HepG2 (cell line): ENCODE data around the gene KDM3B. TPM values are rescaled to one million over a fixed set of nuclear protein-coding genes. Genes with fewer than 3 reads are reported as not detected.

Experiments used
- ATRX ChIP-seq: sonication (generic); formaldehyde crosslinking; IDR thresholded peaks from 2 replicates; pipeline ENCODE4 v1.4.0; 2020; ENCODE audit warnings: missing genetic modification reagents, borderline replicate concordance
- ETV6 ChIP-seq: sonication (generic); formaldehyde crosslinking; conservative IDR thresholded peaks from 2 replicates; pipeline ENCODE4 v1.4.0; 2020; ENCODE audit warnings: missing genetic modification reagents
- HNF1B ChIP-seq: sonication (generic); formaldehyde crosslinking; IDR thresholded peaks from 2 replicates; pipeline ENCODE4 v1.5.1; 2020; ENCODE audit warnings: mild to moderate bottlenecking, moderate library complexity, missing genetic modification reagents
- HNRNPLL ChIP-seq: fragments of 200-400 bp; formaldehyde crosslinking; IDR thresholded peaks from 2 replicates; pipeline ENCODE4 v1.6.1; 2017; ENCODE audit warnings: mild to moderate bottlenecking, low read depth, low read length; ENCODE audit not compliant: poor library complexity, severe bottlenecking
- HOXA9 ChIP-seq: sonication (generic); formaldehyde crosslinking; IDR thresholded peaks from 2 replicates; pipeline ENCODE4 v1.8.1; 2022; ENCODE audit warnings: missing genetic modification reagents, mild to moderate bottlenecking, moderate library complexity, borderline replicate concordance
- KDM5B ChIP-seq: sonication (generic); formaldehyde crosslinking; IDR thresholded peaks from 2 replicates; pipeline ENCODE4 v1.4.0; 2020; ENCODE audit warnings: missing genetic modification reagents, mild to moderate bottlenecking, borderline replicate concordance
- NFE2 ChIP-seq: sonication (generic); formaldehyde crosslinking; IDR thresholded peaks from 2 replicates; pipeline ENCODE4 v1.4.0; 2020; ENCODE audit warnings: missing genetic modification reagents
- NRL ChIP-seq: sonication (generic); formaldehyde crosslinking; IDR thresholded peaks from 2 replicates; pipeline ENCODE4 v1.5.0; 2020; ENCODE audit warnings: missing genetic modification reagents, mild to moderate bottlenecking, moderate library complexity, borderline replicate concordance
- SMC3 ChIP-seq: IDR thresholded peaks from 2 replicates; pipeline ENCODE4 v1.6.1; 2011; ENCODE audit warnings: low read length, improper control_type of control experiment
- SRSF9 ChIP-seq: fragments of 200-400 bp; formaldehyde crosslinking; IDR thresholded peaks from 2 replicates; pipeline ENCODE4 v1.6.1; 2018; ENCODE audit warnings: borderline replicate concordance, mild to moderate bottlenecking, low read depth, low read length; ENCODE audit not compliant: insufficient read depth, poor library complexity, severe bottlenecking
- STAG1 ChIP-seq: sonication (generic); formaldehyde crosslinking; IDR thresholded peaks from 2 replicates; pipeline ENCODE4 v1.4.0; 2020; ENCODE audit warnings: missing genetic modification reagents
- SUZ12 ChIP-seq: fragments of 150-350 bp; IDR thresholded peaks from 2 replicates; pipeline ENCODE4 v1.6.1; 2014; ENCODE audit warnings: low read depth, low read length
- TEF ChIP-seq: sonication (generic); formaldehyde crosslinking; IDR thresholded peaks from 2 replicates; pipeline ENCODE4 v1.5.0; 2020; ENCODE audit warnings: missing genetic modification reagents
- ZNF121 ChIP-seq: sonication (generic); formaldehyde crosslinking; IDR thresholded peaks from 2 replicates; pipeline ENCODE4 v1.5.0; 2020; ENCODE audit warnings: mild to moderate bottlenecking, missing genetic modification reagents
- ZNF136 ChIP-seq: sonication (generic); formaldehyde crosslinking; IDR thresholded peaks from 2 replicates; pipeline ENCODE4 v1.8.1; 2022; ENCODE audit warnings: low read depth, mild to moderate bottlenecking, moderate library complexity, missing genetic modification reagents
- ZNF232 ChIP-seq: sonication (generic); formaldehyde crosslinking; IDR thresholded peaks from 2 replicates; pipeline ENCODE4 v1.4.0; 2020; ENCODE audit warnings: missing genetic modification reagents, borderline replicate concordance
- ZNF331 ChIP-seq: sonication (generic); formaldehyde crosslinking; IDR thresholded peaks from 2 replicates; pipeline ENCODE4 v1.4.0; 2020; ENCODE audit warnings: missing genetic modification reagents
- ZNF333 ChIP-seq: sonication (generic); formaldehyde crosslinking; IDR thresholded peaks from 2 replicates; pipeline ENCODE4 v1.4.0; 2020; ENCODE audit warnings: mild to moderate bottlenecking, missing genetic modification reagents, borderline replicate concordance
- ZNF337 ChIP-seq: sonication (generic); formaldehyde crosslinking; IDR thresholded peaks from 2 replicates; pipeline ENCODE4 v1.5.1; 2020; ENCODE audit warnings: missing genetic modification reagents, low read depth, mild to moderate bottlenecking, borderline replicate concordance
- ZNF567 ChIP-seq: sonication (generic); formaldehyde crosslinking; IDR thresholded peaks from 2 replicates; pipeline ENCODE4 v1.8.1; 2023; ENCODE audit warnings: mild to moderate bottlenecking, missing genetic modification reagents, borderline replicate concordance
- ZNF670 ChIP-seq: sonication (generic); formaldehyde crosslinking; IDR thresholded peaks from 2 replicates; pipeline ENCODE4 v1.8.0; 2022; ENCODE audit warnings: mild to moderate bottlenecking, missing genetic modification reagents, borderline replicate concordance
- ZNF766 ChIP-seq: sonication (generic); formaldehyde crosslinking; IDR thresholded peaks from 2 replicates; pipeline ENCODE4 v1.5.0; 2020; ENCODE audit warnings: missing genetic modification reagents, borderline replicate concordance
- ZNF782 ChIP-seq: sonication (generic); formaldehyde crosslinking; IDR thresholded peaks from 2 replicates; pipeline ENCODE4 v1.4.0; 2020; ENCODE audit warnings: missing genetic modification reagents, mild to moderate bottlenecking, borderline replicate concordance
- ZNF83 ChIP-seq: sonication (generic); formaldehyde crosslinking; IDR thresholded peaks from 2 replicates; pipeline ENCODE4 v1.4.0; 2020; ENCODE audit warnings: missing genetic modification reagents, mild to moderate bottlenecking, borderline replicate concordance
- ZSCAN20 ChIP-seq: sonication (generic); formaldehyde crosslinking; IDR thresholded peaks from 2 replicates; pipeline ENCODE4 v1.4.0; 2020; ENCODE audit warnings: missing genetic modification reagents, mild to moderate bottlenecking, borderline replicate concordance
- ZSCAN31 ChIP-seq: sonication (generic); formaldehyde crosslinking; IDR thresholded peaks from 2 replicates; pipeline ENCODE4 v1.5.0; 2020; ENCODE audit warnings: low read depth, mild to moderate bottlenecking, missing genetic modification reagents
- polyA plus RNA-seq, 8 experiments: library from polyadenylated mRNA; depleted of rRNA in 3 of 8; stranded (reverse) in 7 of 8; unstranded in 1 of 8; fragments of >200 nt; fragmentation: Illumina TruSeq in 4 of 8; extraction: Trizol in 4 of 8; gene quantifications; 2 replicates each; pipeline versions ENCODE4 v1.2.1 to v1.2.3, GENCODE V29; 2011 to 2016; ENCODE audit warnings: low read depth in 4 of 8, missing spikeins in 1 of 8, mixed read lengths in 1 of 8; ENCODE audit not compliant: insufficient read depth in 1 of 8
- total RNA-seq, 5 experiments: library from RNA; depleted of rRNA; stranded (reverse); fragments of >200 nt; fragmentation: Illumina TruSeq; extraction: Trizol; gene quantifications; 2 replicates each; pipeline ENCODE4 v1.2.3, GENCODE V29; 2016; ENCODE audit warnings: low read depth in 1 of 5

The KDM3B gene
- total and polyA plus RNA-seq, 2 of the 13 experiments (the other 11 are each of a cell fraction or from before 2014, with no cell fraction given): 19.7 to 34.3 TPM

GRCh38 chr5:138464388-138465260 lies 112.1 kb downstream of the KDM3B start (continued):
- TF ChIP-seq SRSF9: no peak
- TF ChIP-seq ZNF567 (CRISPR knock-in tag): no peak
- peak; percentile 73; the same call in 1 of the 2 replicates for TF ChIP-seq ZNF136 (CRISPR knock-in tag)
- no peak for TF ChIP-seq HNRNPLL
- TF ChIP-seq ATRX (CRISPR knock-in tag): no peak
- TF ChIP-seq STAG1 (CRISPR knock-in tag): no peak
- TF ChIP-seq HNF1B (CRISPR knock-in tag): peak; percentile 92
- TF ChIP-seq NFE2 (CRISPR knock-in tag): no peak
- no peak for TF ChIP-seq SUZ12
- TF ChIP-seq ETV6 (CRISPR knock-in tag): peak; percentile 42; the same call in 1 of the 2 replicates
- TF ChIP-seq KDM5B (CRISPR knock-in tag): peak; percentile 33; the same call in 1 of the 2 replicates
- TF ChIP-seq ZNF766 (CRISPR knock-in tag): no peak
- no peak for TF ChIP-seq ZNF83 (CRISPR knock-in tag)
- no peak for TF ChIP-seq SMC3
- TF ChIP-seq TEF: no peak; the same call in 1 of the 2 replicates
- no peak; the same call in 1 of the 2 replicates for TF ChIP-seq HOXA9 (CRISPR knock-in tag)
- no peak for TF ChIP-seq ZNF232 (CRISPR knock-in tag)
- TF ChIP-seq ZNF782 (CRISPR knock-in tag): no peak
- TF ChIP-seq ZSCAN31 (CRISPR knock-in tag): peak; percentile 16; the same call in 1 of the 2 replicates
- peak; percentile 38; the same call in 1 of the 2 replicates for TF ChIP-seq ZSCAN20
- no peak for TF ChIP-seq ZNF337
- TF ChIP-seq ZNF331: peak; percentile 17; the same call in 1 of the 2 replicates
- no peak; the same call in none of the 2 replicates for TF ChIP-seq ZNF670 (CRISPR knock-in tag)
- TF ChIP-seq ZNF121: peak; percentile 56; the same call in 1 of the 2 replicates
- TF ChIP-seq ZNF333: 0 out of 2 replicates have a peak, but pooled peaks have one; percentile 35
- TF ChIP-seq NRL (CRISPR knock-in tag): no peak; the same call in 1 of the 2 replicates
